GM12878 (cell line): ENCODE data around the gene ROCK1.

Source experiments
- ASH2L ChIP-seq: fragments of 300-600, 200-600 bp; sonication (generic); IDR thresholded peaks from 2 replicates; pipeline ENCODE4 v1.6.1; 2017; ENCODE audit warnings: low read depth, mild to moderate bottlenecking, borderline replicate concordance
- CBX3 ChIP-seq: fragments of 200-600 bp; sonication (generic); IDR thresholded peaks from 2 replicates; pipeline ENCODE4 v1.6.1; 2016; ENCODE audit warnings: low read depth, borderline replicate concordance
- CEBPB ChIP-seq, 2 experiments: fragments of 150-350 bp in 1 of 2; IDR thresholded peaks; 2 replicates each; pipeline ENCODE4 v1.6.1; 2012 to 2014; ENCODE audit warnings: low read depth in 2 of 2, low read length in 2 of 2, borderline replicate concordance in 1 of 2, inconsistent platforms in 1 of 2
- DPF2 ChIP-seq: fragments of 450-650 bp; IDR thresholded peaks from 2 replicates; pipeline ENCODE4 v1.6.1; 2017; ENCODE audit warnings: mild to moderate bottlenecking
- JUND ChIP-seq: IDR thresholded peaks from 2 replicates; pipeline ENCODE4 v1.6.1; 2012; ENCODE audit warnings: low read depth, mild to moderate bottlenecking, low read length, improper control_type of control experiment, moderate library complexity
- KDM1A ChIP-seq: fragments of 200-600 bp; sonication (generic); IDR thresholded peaks from 2 replicates; pipeline ENCODE4 v1.6.1; 2016; ENCODE audit warnings: borderline replicate concordance
- RBBP5 ChIP-seq: fragments of 200-600 bp; sonication (generic); conservative IDR thresholded peaks from 2 replicates; pipeline ENCODE4 v1.6.1; 2016
- RFX5 ChIP-seq: IDR thresholded peaks from 2 replicates; pipeline ENCODE4 v1.6.1; 2011; ENCODE audit warnings: low read depth, low read length, improper control_type of control experiment
- SMC3 ChIP-seq: IDR thresholded peaks from 2 replicates; pipeline ENCODE4 v1.6.1; 2011; ENCODE audit warnings: low read length, improper control_type of control experiment, borderline replicate concordance
- YY1 ChIP-seq: IDR thresholded peaks from 2 replicates; pipeline ENCODE4 v1.6.1; 2011; ENCODE audit warnings: low read depth, mild to moderate bottlenecking, low read length
- TF ChIP-seq, protein P1 (sequence below): IDR thresholded peaks from 2 replicates; pipeline ENCODE4 v1.6.1; 2012; ENCODE audit warnings: low read depth, low read length, improper control_type of control experiment
- TF ChIP-seq, protein P2 (sequence below): fragments of 450-650 bp; IDR thresholded peaks from 2 replicates; pipeline ENCODE4 v1.6.1; 2017; ENCODE audit warnings: mild to moderate bottlenecking
- TF ChIP-seq, protein P3 (sequence below), 3 experiments: IDR thresholded peaks in 2 of 3; conservative IDR thresholded peaks in 1 of 3; 2 replicates each; pipeline ENCODE4 v1.5.1; 2011; ENCODE audit warnings: low read depth in 3 of 3, low read length in 3 of 3, mild to moderate bottlenecking in 3 of 3, control low read depth in 2 of 3, moderate library complexity in 2 of 3, inconsistent platforms in 1 of 3, mixed read lengths in 1 of 3; ENCODE audit not compliant: control insufficient read depth in 2 of 3, insufficient read depth in 1 of 3; ENCODE audit errors: extremely low read depth in 1 of 3

DNA sequence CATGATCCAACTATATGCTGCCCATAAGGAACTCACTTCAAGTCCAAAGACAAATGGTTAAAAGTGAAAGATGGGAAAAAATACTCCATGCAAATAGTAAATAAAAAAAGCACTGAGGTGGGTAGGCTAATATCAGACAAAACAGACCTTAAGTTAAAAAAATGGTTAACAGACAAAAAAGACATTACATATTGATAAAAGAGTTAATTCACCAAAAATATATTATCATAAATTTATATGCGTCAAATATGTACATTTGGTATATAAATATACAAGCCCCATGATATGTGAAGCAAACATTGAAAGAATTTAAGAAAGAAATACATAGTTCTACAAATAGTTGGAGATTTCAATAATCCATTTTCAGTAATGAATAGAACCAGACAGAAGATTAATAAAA, 31.0 kb downstream of the ROCK1 start:
- TF ChIP-seq RFX5 (no peak), CEBPB (IDR thresholded peaks at IDR 0.05; ENCODE audit: borderline replicate concordance in 1 of 2, low read depth in 2 of 2, low read length in 2 of 2) (no peak), KDM1A (no peak), DPF2 (no peak), RBBP5 (no peak), ASH2L (no peak), YY1 (no peak), SMC3 (no peak), JUND (no peak), CBX3 (no peak)
- TF ChIP-seq, protein P1, sequence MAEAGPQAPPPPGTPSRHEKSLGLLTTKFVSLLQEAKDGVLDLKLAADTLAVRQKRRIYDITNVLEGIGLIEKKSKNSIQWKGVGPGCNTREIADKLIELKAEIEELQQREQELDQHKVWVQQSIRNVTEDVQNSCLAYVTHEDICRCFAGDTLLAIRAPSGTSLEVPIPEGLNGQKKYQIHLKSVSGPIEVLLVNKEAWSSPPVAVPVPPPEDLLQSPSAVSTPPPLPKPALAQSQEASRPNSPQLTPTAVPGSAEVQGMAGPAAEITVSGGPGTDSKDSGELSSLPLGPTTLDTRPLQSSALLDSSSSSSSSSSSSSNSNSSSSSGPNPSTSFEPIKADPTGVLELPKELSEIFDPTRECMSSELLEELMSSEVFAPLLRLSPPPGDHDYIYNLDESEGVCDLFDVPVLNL = no peak
- TF ChIP-seq, protein P2, sequence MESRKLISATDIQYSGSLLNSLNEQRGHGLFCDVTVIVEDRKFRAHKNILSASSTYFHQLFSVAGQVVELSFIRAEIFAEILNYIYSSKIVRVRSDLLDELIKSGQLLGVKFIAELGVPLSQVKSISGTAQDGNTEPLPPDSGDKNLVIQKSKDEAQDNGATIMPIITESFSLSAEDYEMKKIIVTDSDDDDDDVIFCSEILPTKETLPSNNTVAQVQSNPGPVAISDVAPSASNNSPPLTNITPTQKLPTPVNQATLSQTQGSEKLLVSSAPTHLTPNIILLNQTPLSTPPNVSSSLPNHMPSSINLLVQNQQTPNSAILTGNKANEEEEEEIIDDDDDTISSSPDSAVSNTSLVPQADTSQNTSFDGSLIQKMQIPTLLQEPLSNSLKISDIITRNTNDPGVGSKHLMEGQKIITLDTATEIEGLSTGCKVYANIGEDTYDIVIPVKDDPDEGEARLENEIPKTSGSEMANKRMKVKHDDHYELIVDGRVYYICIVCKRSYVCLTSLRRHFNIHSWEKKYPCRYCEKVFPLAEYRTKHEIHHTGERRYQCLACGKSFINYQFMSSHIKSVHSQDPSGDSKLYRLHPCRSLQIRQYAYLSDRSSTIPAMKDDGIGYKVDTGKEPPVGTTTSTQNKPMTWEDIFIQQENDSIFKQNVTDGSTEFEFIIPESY = no peak
- TF ChIP-seq, protein P3, sequence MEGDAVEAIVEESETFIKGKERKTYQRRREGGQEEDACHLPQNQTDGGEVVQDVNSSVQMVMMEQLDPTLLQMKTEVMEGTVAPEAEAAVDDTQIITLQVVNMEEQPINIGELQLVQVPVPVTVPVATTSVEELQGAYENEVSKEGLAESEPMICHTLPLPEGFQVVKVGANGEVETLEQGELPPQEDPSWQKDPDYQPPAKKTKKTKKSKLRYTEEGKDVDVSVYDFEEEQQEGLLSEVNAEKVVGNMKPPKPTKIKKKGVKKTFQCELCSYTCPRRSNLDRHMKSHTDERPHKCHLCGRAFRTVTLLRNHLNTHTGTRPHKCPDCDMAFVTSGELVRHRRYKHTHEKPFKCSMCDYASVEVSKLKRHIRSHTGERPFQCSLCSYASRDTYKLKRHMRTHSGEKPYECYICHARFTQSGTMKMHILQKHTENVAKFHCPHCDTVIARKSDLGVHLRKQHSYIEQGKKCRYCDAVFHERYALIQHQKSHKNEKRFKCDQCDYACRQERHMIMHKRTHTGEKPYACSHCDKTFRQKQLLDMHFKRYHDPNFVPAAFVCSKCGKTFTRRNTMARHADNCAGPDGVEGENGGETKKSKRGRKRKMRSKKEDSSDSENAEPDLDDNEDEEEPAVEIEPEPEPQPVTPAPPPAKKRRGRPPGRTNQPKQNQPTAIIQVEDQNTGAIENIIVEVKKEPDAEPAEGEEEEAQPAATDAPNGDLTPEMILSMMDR (IDR thresholded peaks at IDR 0.05 in 2 of 3, conservative IDR thresholded peaks at IDR 0.05 in 1 of 3; ENCODE audit: control insufficient read depth in 2 of 3, extremely low read depth in 1 of 3, insufficient read depth in 1 of 3, low read depth in 3 of 3, low read length in 3 of 3) = no peak
